Hepatic stellate cell (primary cell): ENCODE measurements around the gene ZDHHC11.
"Not testable (repeated sequence)": the region's sequence is repeated elsewhere in the genome, so short reads cannot be mapped to it uniquely, and the experiment has no call there.

Experiments
- DNase-seq: peaks from one replicate; pipeline ENCODE4 v3.0.0; 2011; ENCODE audit warnings: low spot score

Gene ZDHHC11

DNA sequence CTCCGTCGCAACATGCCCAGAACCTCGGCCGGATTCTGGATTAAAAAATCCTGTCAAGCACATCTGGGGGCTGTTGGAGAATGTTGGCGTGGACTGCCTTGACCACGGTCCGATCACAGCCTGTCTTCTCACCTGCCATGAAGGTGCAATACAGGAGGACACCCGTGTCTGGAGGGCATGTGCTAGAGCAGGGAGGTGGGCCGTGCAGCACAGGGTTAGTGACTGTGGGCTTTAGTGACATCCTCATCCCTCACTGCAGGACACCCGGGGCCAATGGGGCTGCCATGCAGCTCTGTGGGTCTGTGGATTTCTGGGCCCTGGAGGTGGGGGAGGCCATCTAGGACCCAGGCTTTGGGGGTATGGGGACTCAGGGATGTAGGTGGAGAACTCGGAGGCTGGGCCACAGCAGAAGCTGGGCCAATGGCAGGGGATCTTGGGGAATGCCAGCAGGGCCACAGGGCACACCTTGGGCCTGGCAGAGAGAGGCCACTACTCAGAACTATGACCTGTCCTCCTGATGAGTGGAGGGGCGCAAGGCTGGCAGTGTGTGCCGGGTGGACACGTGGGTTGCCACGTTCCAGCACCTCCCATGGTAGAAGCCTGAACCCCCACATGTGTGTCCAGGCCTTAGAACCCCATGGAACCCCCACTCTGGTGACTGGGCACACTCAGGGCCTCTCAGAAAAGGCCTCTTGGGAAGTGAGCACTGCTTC, 89.6 kb downstream of the ZDHHC11 start:
- no peak for DNase-seq

DNA sequence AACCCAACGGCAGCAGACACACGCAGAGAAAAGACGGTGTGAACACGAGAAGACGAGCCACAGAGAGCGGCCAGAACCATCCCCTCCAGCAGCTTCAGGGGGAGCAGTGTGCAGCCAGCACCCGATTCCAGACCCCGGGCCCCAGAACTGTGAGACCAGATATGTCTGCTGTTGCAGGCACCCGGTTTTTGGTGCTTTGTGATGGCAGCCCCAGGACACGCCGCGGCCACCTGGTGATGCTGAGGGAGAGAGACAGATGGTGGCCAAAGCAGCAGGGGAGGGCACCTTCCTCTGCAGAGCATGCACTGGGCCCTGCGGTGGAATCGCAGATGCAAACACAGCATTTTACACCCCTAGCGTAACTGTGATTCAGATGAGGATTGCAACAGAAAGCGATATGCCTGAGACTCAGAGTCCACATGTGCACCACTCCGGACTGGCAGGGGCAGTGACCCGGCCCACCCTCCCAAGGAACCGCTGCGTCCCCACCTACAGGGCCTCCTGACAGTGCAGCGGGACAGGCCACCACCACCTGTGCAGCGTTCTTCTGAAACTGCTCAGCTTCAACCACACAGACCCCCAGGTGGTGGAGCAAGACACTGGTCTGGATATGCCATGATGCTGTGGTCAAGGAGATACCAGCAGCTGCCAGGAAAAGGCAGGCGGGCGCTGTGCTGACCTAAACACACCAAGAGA, 90.3 kb downstream of the ZDHHC11 start:
- DNase-seq: no peak

DNA sequence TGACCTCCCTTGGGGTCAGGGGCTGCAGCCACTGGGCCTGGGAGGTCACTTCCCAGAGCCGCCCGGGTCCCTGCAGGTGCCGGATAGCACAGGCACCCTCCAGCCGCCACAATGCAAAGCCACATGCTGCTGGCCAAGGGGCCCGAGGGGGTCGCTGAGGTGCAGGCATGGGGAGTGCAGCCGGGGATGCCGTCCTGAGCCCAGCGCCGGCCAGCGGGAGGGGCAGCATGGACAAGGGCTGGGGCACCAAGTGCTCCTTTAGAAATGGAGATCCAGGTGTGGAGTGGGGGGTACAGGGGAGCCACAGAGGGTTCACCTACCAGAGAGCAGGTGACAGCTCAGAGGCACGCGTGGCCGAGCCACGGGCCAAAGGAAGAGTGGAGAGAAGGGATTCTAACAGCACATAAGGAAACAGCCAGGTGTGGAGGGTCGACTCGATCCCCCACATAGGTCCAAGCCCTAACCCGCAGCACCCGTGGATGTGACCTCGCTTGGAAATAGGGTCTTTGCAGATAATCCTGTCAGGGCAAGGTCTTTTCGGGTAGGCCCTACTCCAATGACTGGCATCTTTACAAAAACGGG, 90.9 kb downstream of the ZDHHC11 start:
- no peak for DNase-seq

DNA sequence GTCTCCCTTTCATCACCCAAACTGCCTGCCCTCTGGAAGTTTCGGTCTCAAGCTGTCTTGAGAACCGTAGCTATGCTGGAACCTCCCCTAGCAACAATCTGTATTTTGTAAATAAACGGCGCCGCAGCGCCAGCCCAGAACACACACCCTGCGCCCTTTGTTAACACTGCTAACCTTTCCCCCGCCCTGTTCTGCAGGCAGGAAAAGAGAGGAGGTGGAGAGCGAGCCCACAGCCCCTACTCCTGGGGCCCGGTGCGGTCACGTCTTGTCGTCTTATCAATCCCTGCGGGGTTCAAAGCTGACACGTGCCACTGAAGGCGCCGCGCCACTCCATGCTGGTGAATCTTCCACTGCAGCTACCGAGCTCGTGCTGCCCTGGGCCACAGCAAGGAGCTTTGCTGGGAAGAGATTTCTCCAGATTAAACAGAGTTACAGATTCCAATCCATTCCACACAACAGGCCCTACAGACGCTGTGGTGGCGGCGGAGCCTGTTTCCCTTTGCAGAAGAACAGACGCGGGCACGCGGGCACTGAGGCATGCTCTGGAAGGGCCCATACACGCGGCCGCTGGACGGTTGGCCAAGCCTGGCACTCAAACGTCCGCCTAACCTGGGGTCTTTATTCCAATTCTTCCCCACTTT, 91.6 kb downstream of the ZDHHC11 start:
- peak; percentile 53 for DNase-seq

DNA sequence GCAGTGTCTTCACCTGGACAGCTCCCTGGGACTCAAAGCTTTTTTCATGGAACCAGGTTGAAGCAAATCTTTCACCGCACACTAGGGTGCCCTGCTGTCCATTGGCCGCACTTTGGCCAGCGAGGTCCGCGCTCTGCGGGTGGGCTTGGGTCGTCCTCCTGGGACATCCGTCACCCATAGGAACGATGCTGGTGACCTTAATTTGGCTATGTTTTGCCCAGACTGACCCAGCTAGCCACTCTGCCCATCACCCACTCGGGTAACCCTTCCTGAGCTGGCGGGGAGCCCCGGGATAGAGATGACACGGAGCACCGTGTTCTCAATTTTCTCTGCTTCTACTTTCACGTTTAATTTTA, 92.1 kb downstream of the ZDHHC11 start:
- no peak for DNase-seq

DNA sequence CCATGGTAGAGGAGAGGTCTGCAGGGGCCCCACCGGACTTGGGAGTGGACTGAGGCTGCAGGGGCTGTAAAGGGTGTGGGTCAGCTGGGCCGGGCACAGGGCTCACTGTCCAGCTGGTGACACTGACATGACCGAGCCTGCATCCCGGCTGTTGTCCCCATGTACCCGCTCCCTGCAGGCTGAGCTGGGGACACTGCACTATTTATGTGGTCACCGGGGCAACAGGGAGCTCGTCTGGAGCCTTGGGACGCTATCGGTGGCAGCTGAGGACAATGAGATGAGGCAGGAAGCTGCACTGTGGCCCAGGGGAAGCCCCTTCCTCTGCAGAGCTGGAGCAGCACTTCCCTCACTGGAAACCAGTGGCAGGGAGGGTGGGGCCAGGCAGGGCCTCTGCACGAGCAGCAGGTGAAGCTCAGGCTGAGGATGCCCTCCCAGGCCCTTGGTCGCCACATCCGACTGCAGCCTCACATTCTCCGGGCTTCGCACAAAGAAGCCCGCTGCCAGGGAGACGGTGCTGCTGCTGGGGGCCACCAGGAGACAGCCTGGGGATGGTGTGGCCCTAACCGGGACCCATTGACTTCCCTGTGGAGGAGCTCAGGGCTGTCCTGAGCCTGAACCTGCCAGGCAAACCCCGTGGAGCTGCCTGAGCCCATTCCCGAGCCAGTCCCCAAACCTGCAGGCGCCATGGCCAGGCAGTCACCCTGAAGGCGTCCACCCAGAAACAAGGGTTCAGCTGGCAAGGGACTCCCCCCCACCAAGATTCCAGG, 92.7 kb downstream of the ZDHHC11 start:
- no peak for DNase-seq

DNA sequence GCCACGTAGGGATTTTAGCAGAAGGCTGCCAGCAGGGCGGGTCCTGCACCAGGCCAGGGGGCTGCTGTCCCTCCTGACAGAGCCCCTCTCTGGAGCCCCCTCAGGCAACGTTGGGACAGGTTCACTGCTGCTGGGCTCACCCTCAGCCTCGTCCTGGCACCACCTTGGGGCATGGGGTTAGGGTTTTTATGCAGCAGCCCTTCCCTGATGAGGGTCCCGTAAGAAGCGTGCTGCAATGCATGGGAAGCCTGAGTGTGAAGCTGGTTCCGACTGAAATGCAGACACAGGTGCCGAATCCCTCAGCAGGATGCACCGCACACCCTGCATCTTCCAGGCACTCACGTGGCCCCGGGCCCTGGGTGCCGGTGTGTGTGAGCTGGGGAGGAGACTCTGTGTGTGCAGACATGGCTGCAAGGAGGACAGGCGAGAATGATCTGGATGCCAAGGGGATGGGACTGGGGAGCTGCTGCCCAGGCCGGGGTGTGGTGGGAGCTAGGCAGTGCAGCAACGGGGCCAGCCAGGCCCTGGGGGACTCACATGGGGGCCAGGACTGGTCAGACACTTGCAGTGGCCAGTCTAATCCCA, 93.3 kb downstream of the ZDHHC11 start:
- no peak for DNase-seq

DNA sequence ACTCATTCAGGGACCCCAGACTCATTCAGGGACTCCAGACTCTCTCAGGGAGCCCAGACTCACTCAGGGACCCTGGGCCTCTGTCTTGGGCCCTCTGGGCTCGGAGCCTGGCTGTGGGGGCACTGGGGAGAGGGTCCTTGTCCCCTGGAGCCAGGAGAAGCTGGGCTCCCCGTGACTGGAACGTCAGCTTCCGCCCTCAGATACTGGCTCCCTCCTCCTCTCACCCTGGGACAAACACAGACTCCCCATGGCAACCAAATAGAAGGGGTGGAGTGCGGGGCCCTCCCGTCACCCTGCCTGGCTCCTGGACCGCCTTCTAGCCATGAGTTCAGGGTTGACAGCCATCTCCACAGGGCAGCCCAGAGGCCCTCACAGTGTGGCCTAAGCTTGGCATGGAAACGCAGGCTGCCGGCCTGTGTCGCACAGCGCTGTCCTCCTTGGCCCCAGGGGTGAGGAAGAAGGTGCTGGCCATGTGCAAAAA, 93.9 kb downstream of the ZDHHC11 start:
- no peak for DNase-seq

DNA sequence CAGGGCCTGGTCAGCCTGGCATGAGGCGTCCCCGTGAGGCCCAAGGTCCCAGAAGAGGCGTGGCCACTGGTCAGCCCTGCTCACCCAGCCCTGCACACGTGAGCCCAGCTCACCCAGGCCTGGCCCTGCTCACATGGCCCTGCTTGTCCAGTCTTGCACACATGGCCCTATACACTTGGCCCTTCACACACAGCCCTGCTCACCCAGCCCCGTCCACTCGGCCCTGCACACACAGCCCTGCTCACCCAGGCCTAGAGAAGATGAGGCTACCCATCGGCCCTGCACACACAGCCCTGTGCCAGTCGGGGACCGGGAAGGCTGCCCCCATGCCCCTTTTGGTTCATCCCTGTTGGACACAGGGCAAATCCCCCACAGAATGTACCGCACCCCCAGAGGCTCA, 94.6 kb downstream of the ZDHHC11 start:
- DNase-seq: no peak

DNA sequence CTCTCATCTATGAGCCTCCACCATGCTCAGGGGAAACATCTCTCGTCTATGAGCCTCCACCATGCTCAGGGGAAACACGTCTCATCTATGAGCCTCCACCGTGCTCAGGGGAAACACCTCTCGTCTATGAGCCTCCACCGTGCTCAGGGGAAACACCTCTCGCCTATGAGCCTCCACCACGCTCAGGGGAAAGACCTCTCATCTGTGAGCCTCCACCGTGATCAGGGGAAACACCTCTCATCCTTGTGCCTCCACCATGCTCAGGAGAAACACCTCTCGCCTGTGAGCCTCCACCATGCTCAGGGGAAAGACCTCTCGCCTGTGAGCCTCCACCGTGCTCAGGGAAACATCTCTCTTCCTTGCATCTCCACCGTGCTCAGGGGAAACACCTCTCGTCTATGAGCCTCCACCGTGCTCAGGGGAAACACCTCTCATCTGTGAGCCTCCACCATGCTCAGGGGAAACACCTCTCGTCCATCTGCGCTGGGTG, 96.6 kb downstream of the ZDHHC11 start:
- not testable (repeated sequence) for DNase-seq

DNA sequence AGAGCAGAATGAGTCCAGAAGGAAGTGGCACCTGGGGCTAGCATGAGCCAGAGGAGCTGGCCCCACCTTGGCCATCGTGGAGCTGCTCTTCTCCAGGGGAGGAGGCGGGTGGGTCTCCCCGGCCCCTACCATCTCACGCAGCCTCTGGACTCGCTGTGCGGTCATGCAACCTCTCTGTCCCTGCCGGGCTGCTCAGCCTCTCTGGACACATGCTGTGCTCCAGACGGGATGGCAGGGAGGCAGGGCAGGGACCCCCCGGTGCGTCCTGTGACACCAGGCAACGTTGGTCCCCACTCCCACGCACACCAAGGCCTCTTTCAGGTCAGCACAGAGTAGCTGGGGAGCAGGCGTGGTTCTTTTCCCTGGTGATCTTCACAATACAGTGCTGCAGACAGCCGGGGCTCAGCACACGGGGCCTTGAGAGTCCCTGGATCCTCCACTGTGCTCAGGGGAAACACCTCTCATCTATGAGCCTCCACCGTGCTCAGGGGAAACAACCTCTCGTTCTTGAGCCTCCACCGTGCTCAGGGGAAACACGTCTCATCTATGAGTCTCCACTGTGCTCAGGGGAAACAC, 97.1 kb downstream of the ZDHHC11 start:
- DNase-seq: not testable (repeated sequence)

DNA sequence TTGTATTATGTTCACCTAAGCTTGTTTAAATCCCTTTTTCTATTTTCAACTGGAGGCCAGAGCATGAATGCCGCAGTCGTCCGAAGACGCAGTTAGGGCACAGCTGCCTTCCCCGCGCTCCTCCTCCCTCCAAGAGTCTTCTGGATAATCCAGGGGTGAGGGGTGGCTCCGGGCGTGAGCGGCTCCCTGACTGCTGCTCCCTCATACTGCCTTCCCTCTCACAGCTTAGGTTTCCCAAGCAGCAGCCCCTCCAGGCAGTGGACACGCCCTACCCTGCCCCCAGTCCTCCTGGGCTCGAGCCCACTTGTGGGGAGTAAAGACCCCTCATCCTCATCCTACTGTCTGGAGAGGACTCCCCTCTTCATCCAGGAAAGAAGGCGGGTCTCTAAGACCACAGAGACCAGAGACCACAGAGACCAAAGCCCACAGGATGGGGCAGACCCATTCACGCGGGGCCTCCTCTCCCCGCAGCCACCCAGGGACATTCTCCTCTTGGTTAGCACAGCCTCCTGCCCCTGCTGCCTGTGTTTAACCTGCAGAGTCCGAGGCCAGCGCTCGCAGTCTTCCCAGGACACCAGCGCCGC, 98.2 kb downstream of the ZDHHC11 start:
- DNase-seq: not testable (repeated sequence)

DNA sequence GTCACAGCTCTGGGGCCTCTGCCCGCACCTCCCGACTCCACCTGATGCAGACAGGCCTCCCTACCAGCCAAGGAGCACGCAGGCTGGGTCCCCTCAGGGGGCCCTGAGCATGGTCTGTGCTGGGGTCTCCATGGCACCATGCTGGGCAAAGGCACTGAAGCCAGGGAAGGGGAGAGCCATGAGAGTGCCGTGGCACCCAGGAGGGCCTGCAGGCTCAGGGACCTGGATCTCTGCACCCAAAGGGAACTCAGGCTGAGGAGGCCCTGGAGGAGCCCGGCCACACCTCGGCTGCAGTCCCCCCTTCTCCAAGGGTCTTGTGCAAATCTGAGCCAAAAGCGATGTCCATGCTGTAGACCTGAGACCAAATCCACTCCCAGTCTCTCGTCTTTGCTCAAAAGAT, 98.8 kb downstream of the ZDHHC11 start:
- not testable (repeated sequence) for DNase-seq

DNA sequence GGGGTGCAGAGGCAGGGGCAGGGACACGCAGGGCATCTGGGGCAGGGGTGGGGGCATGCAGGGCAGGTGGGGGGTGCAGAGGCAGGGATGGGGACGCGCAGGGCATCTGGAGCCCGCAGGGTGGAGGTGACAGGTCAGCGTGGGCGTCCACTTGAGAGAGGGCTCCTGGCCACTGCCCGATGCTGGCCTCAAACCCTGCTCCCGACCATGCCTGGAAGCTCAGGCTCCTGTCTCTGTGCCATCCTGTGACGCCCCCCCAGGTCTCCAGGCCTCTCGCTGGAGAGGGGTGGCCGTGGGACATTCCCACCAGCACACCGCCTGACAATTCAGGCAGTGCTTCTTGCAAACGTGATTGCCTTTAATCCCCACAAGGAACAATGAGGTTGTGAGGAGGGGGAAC, 99.3 kb downstream of the ZDHHC11 start:
- DNase-seq: no peak

DNA sequence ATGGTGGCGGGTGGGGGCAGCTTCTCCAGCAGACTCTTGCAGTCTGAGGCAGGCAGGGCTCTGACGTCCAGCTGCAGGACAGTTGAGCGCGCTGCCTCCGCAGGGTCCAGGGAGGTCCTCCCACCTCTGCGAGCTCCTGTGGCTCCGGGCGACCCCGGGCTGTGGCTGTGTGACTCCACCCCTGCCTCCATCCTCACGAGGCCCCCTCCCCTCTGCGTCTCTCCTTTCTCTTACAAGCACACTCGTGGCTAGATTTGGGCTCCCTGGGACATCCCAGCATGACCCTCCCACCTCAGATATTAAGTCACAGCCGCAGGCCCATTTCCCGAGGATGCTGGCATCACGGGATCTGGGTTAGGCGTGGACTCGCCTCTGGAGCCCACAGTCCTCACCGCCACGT, 100.6 kb downstream of the ZDHHC11 start:
- DNase-seq: not testable (repeated sequence)

DNA sequence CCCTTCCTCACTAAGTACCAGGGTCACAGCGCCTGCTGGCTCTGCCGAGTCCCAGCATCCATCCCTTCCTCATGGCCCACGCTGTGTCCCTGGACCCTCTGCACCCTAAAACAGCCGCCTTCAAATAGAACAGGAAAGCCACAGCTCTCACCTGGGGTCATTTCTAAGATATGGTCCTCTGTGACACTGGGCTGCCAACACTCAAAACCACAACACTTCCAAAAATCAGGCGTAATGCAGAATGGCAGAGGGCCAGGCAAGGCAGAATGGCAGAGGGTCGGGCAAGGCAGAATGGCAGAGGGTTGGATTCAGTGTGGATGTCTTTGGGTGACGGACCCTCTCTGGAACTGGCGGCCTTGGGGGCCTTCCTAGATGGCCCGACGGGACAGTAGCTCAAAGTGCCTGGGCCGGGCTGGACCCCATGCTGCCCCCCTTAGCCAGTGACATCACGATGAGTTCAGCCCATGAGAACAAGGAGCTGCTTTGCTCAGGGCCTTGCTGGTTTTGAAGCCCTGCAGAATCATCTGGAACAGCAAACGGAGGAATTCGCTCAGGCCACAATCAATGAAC, 101.6 kb downstream of the ZDHHC11 start:
- DNase-seq: no peak

DNA sequence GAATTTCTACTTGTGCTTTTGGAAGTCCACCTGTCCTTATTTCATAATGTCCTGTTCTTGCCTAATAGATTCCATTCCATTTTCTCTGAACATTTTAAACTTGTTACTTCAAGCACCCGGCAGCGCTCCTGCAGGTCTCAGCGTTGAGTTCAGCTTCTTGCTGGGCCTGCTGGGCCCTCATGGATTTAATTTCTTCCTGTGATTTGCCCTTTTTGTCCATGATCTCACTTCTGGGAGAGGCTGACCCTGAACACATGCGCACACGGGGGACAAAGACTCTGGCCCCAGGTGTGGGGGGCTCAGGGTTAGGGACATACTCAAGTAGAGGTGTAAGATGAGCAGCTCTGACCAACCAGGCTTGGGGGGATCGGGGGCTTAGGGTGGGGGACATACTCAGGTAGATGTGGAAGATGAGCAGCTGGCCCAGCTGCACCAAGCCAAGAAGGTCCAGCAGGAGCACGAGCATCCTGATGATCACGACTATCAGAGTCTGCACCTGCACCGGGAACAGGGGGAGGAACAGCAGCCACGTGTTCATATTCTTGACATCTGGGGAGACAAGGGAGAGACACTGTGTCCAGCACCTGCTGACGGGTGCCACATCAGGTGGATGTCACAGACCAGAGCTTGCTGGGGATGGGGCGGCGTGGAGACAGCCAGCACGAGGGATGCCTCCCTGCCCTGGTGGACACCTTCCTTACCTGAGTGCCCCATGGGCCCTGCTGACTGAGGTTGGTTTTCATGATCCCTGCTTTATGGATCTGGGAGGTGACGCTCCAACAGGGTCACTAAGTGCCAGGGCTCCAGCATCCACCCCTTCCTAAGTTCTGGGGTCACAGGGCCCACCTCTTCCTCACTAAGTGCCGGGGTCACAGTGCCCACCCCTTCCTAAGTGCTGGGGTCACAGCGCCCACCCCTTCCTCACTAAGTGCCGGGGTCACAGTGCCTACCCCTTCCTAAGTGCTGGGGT, 102.5 kb downstream of the ZDHHC11 start:
- not testable (repeated sequence) for DNase-seq

DNA sequence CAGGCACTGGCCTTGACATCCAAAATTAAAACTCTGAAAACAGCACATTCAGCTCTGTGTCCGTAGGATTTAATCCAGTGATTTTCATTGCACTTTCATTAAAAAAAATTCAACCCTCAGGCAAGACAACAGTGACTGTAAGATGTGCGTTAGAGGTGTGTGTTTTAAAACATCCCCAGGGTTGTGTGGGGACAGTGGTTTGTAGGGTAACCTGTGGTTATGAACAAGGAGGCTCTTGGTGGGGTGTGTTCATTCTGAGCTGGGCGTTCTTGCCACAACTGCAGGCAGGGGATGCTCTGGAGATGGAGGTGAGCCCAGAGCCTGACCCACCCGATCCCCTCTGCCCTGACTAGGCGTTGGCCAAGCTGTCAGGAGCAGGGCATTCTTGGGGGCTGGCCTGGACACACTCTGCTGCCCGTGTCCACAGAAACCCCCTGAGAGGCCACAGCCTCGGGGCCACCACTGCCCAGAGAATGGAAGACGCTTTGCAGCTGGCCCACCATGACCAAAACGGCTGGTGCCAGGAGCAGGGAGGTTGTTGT, 103.4 kb downstream of the ZDHHC11 start:
- not testable (repeated sequence) for DNase-seq

DNA sequence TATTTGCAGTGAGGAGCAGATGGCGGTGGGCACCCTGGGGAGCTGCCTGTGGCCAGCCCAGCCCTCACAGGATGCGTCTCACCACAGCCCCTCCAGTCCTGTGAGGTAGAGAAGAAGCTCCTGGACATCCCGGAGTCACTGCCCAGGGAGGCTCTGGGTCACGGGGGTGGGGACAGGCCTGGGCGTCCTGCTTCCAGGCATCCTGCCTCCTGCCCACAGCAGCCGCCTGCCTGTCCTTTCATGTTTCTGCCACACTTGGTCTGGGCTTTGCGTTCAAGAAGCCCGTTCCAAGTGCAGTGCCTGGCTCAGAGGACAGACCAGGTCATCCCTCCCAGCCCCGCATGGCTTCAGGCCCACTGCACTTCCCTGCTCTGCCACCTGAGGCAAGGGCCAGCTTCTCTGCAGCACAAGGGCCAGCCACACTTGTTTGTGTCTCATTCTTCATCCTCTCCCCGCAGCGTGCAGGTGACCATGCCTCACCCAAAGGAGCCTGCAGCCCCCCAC, 104.5 kb downstream of the ZDHHC11 start:
- DNase-seq: no peak
